OCI-LY1 (cell line): Measurements from ENCODE around the gene SSNA1.

Source experiments
- H2AFZ ChIP-seq: fragments of 200-600 bp; sonication (generic), shearing (Covaris generic); 2 replicates; pipeline ENCODE4 v1.6.0; 2014; ENCODE audit warnings: antibody characterized with exemption, mild to moderate bottlenecking, low read length
- H3F3A ChIP-seq: fragments of 200-600 bp; sonication (generic), shearing (Covaris generic); 2 replicates; pipeline ENCODE4 v1.6.0; 2014; ENCODE audit warnings: mild to moderate bottlenecking, antibody characterized with exemption, low read length, moderate library complexity; ENCODE audit not compliant: insufficient read depth
- H3K27ac ChIP-seq: fragments of 200-600 bp; sonication (generic); 2 replicates; pipeline ENCODE4 v1.5.1; 2014; ENCODE audit warnings: low read length, mixed run types, mild to moderate bottlenecking, low read depth; ENCODE audit not compliant: poor library complexity, severe bottlenecking
- H3K27me3 ChIP-seq: fragments of 200-600 bp; sonication (generic); 2 replicates; pipeline ENCODE4 v1.6.0; 2014; ENCODE audit warnings: antibody characterized with exemption, mild to moderate bottlenecking, low read length, moderate library complexity; ENCODE audit not compliant: insufficient read depth
- H3K36me3 ChIP-seq: fragments of 200-600 bp; sonication (generic); 2 replicates; pipeline ENCODE4 v1.6.1; 2014; ENCODE audit warnings: mild to moderate bottlenecking, antibody characterized with exemption, low read length, moderate library complexity, mixed read lengths; ENCODE audit not compliant: insufficient read depth
- H3K4me1 ChIP-seq: fragments of 200-600 bp; sonication (generic); 2 replicates; pipeline ENCODE4 v1.5.1; 2014; ENCODE audit warnings: mild to moderate bottlenecking, low read length, moderate library complexity; ENCODE audit not compliant: insufficient read depth, severe bottlenecking
- H3K4me2 ChIP-seq: fragments of 200-600 bp; sonication (generic), shearing (Covaris generic); 2 replicates; pipeline ENCODE4 v1.6.1; 2014; ENCODE audit warnings: low read length
- H3K4me3 ChIP-seq: fragments of 200-600 bp; sonication (generic); 2 replicates; pipeline ENCODE4 v1.5.1; 2014; ENCODE audit warnings: low read length, low read depth, mild to moderate bottlenecking, mixed read lengths; ENCODE audit not compliant: poor library complexity, severe bottlenecking
- H3K79me2 ChIP-seq: fragments of 200-600 bp; shearing (Covaris generic); 2 replicates; pipeline ENCODE4 v1.6.1; 2016; ENCODE audit warnings: mixed run types, low read length, mixed read lengths; ENCODE audit not compliant: insufficient read depth
- H3K9ac ChIP-seq: fragments of 200-600 bp; sonication (generic), shearing (Covaris generic); 2 replicates; pipeline ENCODE4 v1.6.1; 2014; ENCODE audit warnings: mild to moderate bottlenecking, low read length, mixed read lengths
- H3K9me2 ChIP-seq: fragments of 200-600 bp; sonication (generic), shearing (Covaris generic); 2 replicates; pipeline ENCODE4 v1.6.1; 2014; ENCODE audit warnings: low read depth, mild to moderate bottlenecking, low read length, mixed read lengths
- H3K9me3 ChIP-seq: fragments of 200-600 bp; shearing (Covaris generic); 2 replicates; pipeline ENCODE4 v1.6.1; 2014; ENCODE audit warnings: low read length, mixed read lengths
- H4K20me1 ChIP-seq: fragments of 200-600 bp; sonication (generic), shearing (Covaris generic); 2 replicates; pipeline ENCODE4 v1.6.0; 2016; ENCODE audit warnings: mild to moderate bottlenecking, low read length; ENCODE audit not compliant: insufficient read depth
- EZH2 ChIP-seq: fragments of 200-600 bp; sonication (generic), shearing (Covaris generic); IDR thresholded peaks from 2 replicates; pipeline ENCODE4 v1.8.0; 2017; ENCODE audit warnings: borderline replicate concordance, mixed run types, mild to moderate bottlenecking, antibody characterized with exemption, low read length, moderate library complexity, mixed read lengths
- TF ChIP-seq, protein P1 (sequence below): fragments of 200-600 bp; sonication (generic), shearing (Covaris generic); IDR thresholded peaks from 2 replicates; pipeline ENCODE4 v1.5.1; 2017; ENCODE audit warnings: mild to moderate bottlenecking, antibody characterized with exemption, low read length, moderate library complexity, mixed read lengths

Gene SSNA1

DNA sequence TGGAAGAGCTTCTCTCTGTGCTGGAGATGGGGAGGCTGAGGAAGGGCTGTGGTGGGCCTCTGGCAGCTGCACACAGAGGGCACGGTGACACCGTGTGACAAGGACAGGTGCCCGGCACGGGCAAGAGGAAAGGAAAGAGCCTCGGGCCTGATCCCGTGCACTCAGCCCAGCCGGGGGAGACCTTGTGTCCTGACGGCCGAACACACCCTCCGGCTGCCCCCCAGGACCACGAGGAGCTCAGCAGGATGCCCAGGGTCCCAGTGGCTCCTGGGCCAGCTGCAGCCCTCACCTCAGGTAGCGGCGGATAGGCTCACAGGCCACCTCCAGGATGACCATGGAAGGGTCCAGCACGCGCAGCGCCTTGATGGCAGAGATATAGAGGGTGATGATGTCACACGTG is 5.6 kb upstream of the SSNA1 start:
- TF ChIP-seq, protein P1, sequence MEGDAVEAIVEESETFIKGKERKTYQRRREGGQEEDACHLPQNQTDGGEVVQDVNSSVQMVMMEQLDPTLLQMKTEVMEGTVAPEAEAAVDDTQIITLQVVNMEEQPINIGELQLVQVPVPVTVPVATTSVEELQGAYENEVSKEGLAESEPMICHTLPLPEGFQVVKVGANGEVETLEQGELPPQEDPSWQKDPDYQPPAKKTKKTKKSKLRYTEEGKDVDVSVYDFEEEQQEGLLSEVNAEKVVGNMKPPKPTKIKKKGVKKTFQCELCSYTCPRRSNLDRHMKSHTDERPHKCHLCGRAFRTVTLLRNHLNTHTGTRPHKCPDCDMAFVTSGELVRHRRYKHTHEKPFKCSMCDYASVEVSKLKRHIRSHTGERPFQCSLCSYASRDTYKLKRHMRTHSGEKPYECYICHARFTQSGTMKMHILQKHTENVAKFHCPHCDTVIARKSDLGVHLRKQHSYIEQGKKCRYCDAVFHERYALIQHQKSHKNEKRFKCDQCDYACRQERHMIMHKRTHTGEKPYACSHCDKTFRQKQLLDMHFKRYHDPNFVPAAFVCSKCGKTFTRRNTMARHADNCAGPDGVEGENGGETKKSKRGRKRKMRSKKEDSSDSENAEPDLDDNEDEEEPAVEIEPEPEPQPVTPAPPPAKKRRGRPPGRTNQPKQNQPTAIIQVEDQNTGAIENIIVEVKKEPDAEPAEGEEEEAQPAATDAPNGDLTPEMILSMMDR: no peak
- no peak for TF ChIP-seq EZH2
- Histone ChIP-seq H3K36me3 (peaks cover 45% of the 10 kb centered on the region), H3K27me3 (no peaks in the 10 kb centered on the region), H3K9ac (no peak overlapping the region), H3K9me3 (no peaks in the 10 kb centered on the region), H4K20me1 (no peaks in the 10 kb centered on the region), H3K79me2 (peaks cover 2% of the 10 kb centered on the region), H3K4me2 (no peak overlapping the region), H3K4me3 (no peak overlapping the region), H3F3A (no peaks in the 10 kb centered on the region), H3K9me2 (no peaks in the 10 kb centered on the region), H2AFZ (no peak overlapping the region), H3K27ac (no peak overlapping the region), H3K4me1 (peaks cover 19% of the 10 kb centered on the region)

DNA sequence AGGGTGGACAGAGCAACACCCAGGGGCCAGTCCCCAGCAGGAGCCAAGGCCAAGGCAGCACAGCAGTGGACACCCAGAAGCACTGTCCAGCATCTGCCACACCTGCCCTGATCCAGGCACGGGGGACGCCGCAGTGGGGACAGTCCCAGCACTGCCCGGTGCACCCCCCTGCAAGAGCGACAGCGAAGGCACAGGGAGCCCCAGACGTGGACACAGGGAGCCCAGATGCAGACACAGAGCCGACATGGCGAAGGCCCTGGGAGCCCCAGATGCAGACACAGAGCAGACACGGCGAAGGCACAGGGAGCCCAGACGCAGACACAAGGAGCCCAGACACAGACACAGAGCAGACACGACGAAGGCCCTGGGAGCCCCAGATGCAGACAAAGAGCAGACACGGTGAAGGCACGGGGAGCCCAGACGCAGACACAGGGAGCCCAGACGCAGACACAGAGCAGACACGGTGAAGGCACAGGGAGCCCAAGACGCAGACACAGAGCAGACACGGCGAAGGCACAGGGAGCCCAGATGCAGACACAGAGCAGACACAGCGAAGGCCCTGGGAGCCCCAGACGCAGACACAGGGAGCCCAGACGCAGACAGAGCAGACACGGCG is 4.4 kb upstream of the SSNA1 start:
- H3K4me2 ChIP-seq: no peak overlapping the region
- no peaks in the 10 kb centered on the region for H3K27me3 ChIP-seq
- H3K4me3 ChIP-seq: no peak overlapping the region
- no peak overlapping the region for H3K9ac ChIP-seq
- no peak overlapping the region for H3K27ac ChIP-seq
- H3F3A ChIP-seq: no peaks in the 10 kb centered on the region
- no peaks in the 10 kb centered on the region for H4K20me1 ChIP-seq
- no peaks in the 10 kb centered on the region for H3K9me2 ChIP-seq
- no peak for TF ChIP-seq EZH2
- TF ChIP-seq, protein P1: no peak
- no peaks in the 10 kb centered on the region for H3K9me3 ChIP-seq
- H3K4me1 ChIP-seq: peaks cover 21% of the 10 kb centered on the region
- peaks cover 45% of the 10 kb centered on the region for H3K36me3 ChIP-seq
- peaks cover 4% of the 10 kb centered on the region for H3K79me2 ChIP-seq
- H2AFZ ChIP-seq: no peak overlapping the region

DNA sequence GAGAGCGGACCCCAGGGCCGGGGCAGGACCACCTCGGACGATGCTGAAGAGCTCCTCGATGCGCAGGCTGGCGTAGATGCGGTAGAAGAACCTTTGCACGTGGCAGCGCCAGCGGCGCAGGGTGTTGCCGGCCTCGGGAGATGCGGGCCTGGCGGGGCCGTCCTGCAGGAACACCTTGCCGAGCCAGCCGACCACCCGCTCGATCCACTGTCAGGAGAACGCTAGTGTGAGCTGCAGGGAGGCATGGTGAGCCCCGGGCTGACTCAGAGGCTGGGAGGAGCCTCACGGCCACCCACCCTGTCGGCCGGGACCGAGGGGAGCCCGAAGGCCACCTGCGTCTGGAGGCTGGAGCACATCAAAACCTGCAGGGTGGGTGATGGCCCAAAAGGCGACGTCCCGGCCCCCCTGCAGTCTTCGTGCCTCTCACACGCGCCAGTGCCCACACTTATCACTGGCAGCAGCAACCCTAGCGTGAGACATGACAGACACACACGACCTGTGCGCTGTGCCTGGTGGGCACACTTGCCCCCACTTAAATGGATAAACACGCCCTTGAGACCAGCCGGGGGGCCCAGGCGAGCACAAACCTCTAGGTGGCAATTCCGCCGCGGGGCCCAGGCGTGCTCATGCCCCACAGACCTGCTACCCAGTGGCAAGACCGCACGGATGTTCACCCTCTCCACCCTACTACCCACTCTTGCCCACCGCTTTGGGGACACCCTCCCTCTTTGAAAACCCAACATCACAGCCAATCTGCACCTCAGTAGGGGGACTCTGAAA is 3.4 kb upstream of the SSNA1 start:
- no peaks in the 10 kb centered on the region for H3F3A ChIP-seq
- TF ChIP-seq EZH2: no peak
- TF ChIP-seq, protein P1: no peak
- H3K9ac ChIP-seq: no peak overlapping the region
- H3K9me3 ChIP-seq: no peaks in the 10 kb centered on the region
- H3K4me2 ChIP-seq: no peak overlapping the region
- H3K4me3 ChIP-seq: no peak overlapping the region
- H3K9me2 ChIP-seq: no peaks in the 10 kb centered on the region
- H3K79me2 ChIP-seq: peaks cover 4% of the 10 kb centered on the region
- peaks cover 30% of the 10 kb centered on the region for H3K4me1 ChIP-seq
- H3K27me3 ChIP-seq: no peaks in the 10 kb centered on the region
- H3K36me3 ChIP-seq: peaks cover 41% of the 10 kb centered on the region
- no peak overlapping the region for H2AFZ ChIP-seq
- H3K27ac ChIP-seq: no peak overlapping the region
- no peaks in the 10 kb centered on the region for H4K20me1 ChIP-seq
